Stimulated activated memory B cell treated with anti-CD40 and anti-IgM and Interleukin-4, amounts not matched to agents 10 μg/mL and 1 μg/mL and 100 μg/mL, for 72 hours (primary cell): ENCODE measurements around the gene ANKRD61.
"Not testable (repeated sequence)": the region's sequence is repeated elsewhere in the genome, so short reads cannot be mapped to it uniquely, and the experiment has no call there.

Experiments used
- ATAC-seq: fragments of 150-1000 bp; cut with Tn5 transposase; 2 replicates; pipeline ENCODE4 v1.10.0; 2021
- H3K27ac Mint-ChIP-seq: one replicate; pipeline ENCODE4 v1.8.0; 2022; ENCODE audit warnings: mild to moderate bottlenecking, mixed read lengths
- H3K27me3 Mint-ChIP-seq: one replicate; pipeline ENCODE4 v1.8.0; 2022; ENCODE audit warnings: mixed read lengths
- H3K36me3 Mint-ChIP-seq: one replicate; pipeline ENCODE4 v1.8.0; 2022; ENCODE audit warnings: mixed read lengths
- H3K4me1 Mint-ChIP-seq: one replicate; pipeline ENCODE4 v1.8.0; 2022; ENCODE audit warnings: mixed read lengths
- H3K4me3 Mint-ChIP-seq: one replicate; pipeline ENCODE4 v1.8.0; 2022; ENCODE audit warnings: mild to moderate bottlenecking, moderate library complexity, mixed read lengths
- H3K9me3 Mint-ChIP-seq: one replicate; pipeline ENCODE4 v1.8.0; 2022; ENCODE audit warnings: mixed read lengths

Gene ANKRD61

GRCh38 chr7:6071406-6071805 is 40.2 kb downstream of the ANKRD61 start:
- Mint-ChIP-seq H3K9me3 (no peaks in the 10 kb centered on the region), H3K36me3 (no peaks in the 10 kb centered on the region), H3K27me3 (no peaks in the 10 kb centered on the region), H3K4me1 (peaks cover 10% of the 10 kb centered on the region), H3K27ac (peak overlapping the region; percentile 44), H3K4me3 (no peak overlapping the region)
- peak; percentile 76 for ATAC-seq

- Mint-ChIP-seq H3K27me3 (no peaks in the 10 kb centered on the region), H3K36me3 (no peaks in the 10 kb centered on the region), H3K27ac (no peak overlapping the region), H3K4me1 (peaks cover 10% of the 10 kb centered on the region), H3K9me3 (no peaks in the 10 kb centered on the region), H3K4me3 (no peak overlapping the region)
- ATAC-seq = no peak
Measured at GRCh38 chr7:6074612-6075380, 43.6 kb downstream of the ANKRD61 start.

- Mint-ChIP-seq H3K9me3 (no peaks in the 10 kb centered on the region), H3K27ac (no peak overlapping the region), H3K4me3 (no peak overlapping the region), H3K27me3 (no peaks in the 10 kb centered on the region), H3K36me3 (no peaks in the 10 kb centered on the region), H3K4me1 (peaks cover 6% of the 10 kb centered on the region)
- ATAC-seq = no peak
Measured at GRCh38 chr7:6078548-6078947, 47.4 kb downstream of the ANKRD61 start.

- H3K9me3 Mint-ChIP-seq, H3K4me3 Mint-ChIP-seq, H3K4me1 Mint-ChIP-seq, H3K36me3 Mint-ChIP-seq, H3K27ac Mint-ChIP-seq, H3K27me3 Mint-ChIP-seq, ATAC-seq: not testable (repeated sequence)
Measured at GRCh38 chr7:6083047-6083446, 51.9 kb downstream of the ANKRD61 start.
